ENCODE measurements around the gene AK5.

AK5 gene

DNA sequence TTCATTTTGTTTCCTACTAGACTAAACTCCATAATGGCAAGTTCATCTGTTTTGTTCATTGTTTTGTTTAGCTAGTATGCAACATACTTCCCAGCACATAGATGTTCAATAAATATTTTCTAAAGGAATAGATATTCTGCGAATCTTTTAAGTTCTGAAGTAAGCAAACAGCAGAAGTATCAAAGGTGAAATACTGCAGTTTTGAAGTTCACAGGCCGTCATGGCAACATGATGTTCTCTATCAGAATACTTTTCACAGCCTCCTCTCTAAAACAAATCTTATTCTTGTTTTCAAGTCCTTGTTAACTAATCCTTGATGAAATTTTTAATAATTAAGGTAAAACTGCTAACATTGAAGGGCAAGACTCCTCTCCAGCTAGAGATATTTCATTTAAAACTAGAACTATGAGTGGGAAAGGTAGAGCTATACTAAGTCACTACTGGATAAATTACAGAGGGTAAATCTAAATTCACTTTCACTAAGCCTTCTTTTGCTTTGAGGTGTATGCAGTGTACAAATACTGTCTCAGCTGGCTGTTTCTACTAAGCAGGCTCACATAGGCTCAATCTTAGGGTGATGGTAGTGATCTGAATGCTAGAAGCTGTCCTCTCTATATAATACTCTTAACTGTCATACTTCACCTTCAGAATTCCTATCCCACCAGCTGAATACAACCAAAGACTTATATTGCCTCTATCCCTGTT lies 303.9 kb downstream of the AK5 start:
- no peak for DNase-seq (ENCODE audit: low read depth in 2 of 2, low spot score in 1 of 2)

DNA sequence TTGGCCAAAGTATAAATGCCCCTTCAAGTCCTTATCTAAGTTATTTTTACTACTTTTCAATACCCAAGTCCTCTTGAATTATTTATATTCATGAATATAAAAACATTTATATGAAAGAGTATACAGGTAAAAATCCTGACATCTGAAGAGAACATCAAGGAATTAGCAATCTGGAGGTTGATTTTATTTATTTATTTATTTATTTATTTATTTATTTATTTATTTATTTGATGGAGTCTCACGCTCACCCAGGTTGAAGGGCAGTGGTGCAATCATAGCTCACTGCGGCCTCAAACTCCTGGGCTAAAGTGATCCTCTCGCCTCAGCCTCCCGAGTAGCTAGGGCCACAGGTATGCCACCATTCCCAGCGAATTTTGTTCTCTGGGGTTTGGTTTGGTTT lies 307.4 kb downstream of the AK5 start:
- no peak for DNase-seq (ENCODE audit: low read depth in 2 of 2, low spot score in 1 of 2)

- DNase-seq (ENCODE audit: low read depth in 2 of 2, low spot score in 1 of 2) = no peak
Observed at GRCh38 chr1:77590651-77591050, 308.8 kb downstream of the AK5 start.

GRCh38 chr1:77592906-77593305 lies 311.1 kb downstream of the AK5 start:
- DNase-seq (ENCODE audit: low read depth in 2 of 2, low spot score in 1 of 2) = no peak

DNA sequence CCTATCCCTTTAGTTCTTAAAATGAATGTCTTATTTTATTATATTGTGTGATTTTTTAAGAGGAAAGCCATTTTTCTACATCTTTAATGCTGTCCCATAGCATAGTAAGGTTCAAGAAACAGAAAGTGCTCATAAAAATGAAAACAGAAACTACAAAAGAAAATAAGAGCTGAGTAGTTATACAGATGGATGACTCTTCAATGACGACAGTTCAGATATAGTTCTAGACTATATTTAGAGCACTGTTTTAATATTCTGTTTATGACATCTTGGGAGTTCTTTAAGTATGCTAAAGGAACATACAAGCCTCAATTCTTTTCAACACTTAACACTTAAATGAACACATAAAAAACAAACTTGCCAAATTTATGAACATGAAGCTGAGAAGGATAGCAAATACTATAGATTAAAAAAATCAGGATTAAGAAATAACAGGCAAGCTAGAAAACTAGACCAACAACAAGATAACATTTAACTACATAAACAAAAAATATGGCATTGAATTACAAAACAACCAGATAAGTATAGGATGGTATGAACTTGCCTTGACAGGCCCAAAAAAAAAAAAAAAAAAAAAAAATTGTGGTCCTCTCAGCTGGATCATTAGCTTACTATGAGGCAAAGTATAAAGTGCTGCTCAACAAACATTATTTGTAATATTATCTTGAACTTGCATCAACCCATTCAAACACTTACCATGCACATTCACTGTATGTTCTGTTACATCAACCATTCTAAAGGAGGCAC lies 312.7 kb downstream of the AK5 start:
- DNase-seq (ENCODE audit: low read depth in 2 of 2, low spot score in 1 of 2) = no peak

GRCh38 chr1:77597310-77597709 lies 315.5 kb downstream of the AK5 start:
- no peak for DNase-seq (ENCODE audit: low read depth in 2 of 2, low spot score in 1 of 2)

- DNase-seq (ENCODE audit: low read depth in 2 of 2, low spot score in 1 of 2) = no peak
Observed at GRCh38 chr1:77605246-77606026, 323.6 kb downstream of the AK5 start.

GRCh38 chr1:77608893-77609292 lies 327.1 kb downstream of the AK5 start:
- DNase-seq (ENCODE audit: low read depth in 2 of 2, low spot score in 1 of 2) = no peak
